H9 (cell line): ENCODE results near the gene KIAA1671. TPM values are rescaled to one million over a fixed set of nuclear protein-coding genes. Genes with fewer than 3 reads are reported as not detected.

Source experiments
- DNase-seq: peaks from one replicate; pipeline ENCODE4 v3.0.0-alpha.2; 2017
- H2AFZ ChIP-seq: one replicate; pipeline ENCODE4 v1.6.1; 2013; ENCODE audit warnings: mild to moderate bottlenecking, low read length, control low read depth, moderate library complexity
- H2AK5ac ChIP-seq: 2 replicates; pipeline ENCODE4 v1.6.1; 2013; ENCODE audit warnings: low read length, control low read depth, mixed read lengths; ENCODE audit not compliant: insufficient read length
- H2BK120ac ChIP-seq: one replicate; pipeline ENCODE4 v1.6.1; 2013; ENCODE audit warnings: low read depth, mild to moderate bottlenecking, low read length, control low read depth, inconsistent platforms; ENCODE audit not compliant: poor library complexity, severe bottlenecking
- H2BK12ac ChIP-seq: 2 replicates; pipeline ENCODE4 v1.6.1; 2013; ENCODE audit warnings: low read length, control low read depth, mixed read lengths, low read depth; ENCODE audit not compliant: insufficient read length
- H2BK15ac ChIP-seq: 2 replicates; pipeline ENCODE4 v1.6.1; 2013; ENCODE audit warnings: low read depth, low read length, control low read depth
- H2BK20ac ChIP-seq: one replicate; pipeline ENCODE4 v1.6.1; 2013; ENCODE audit warnings: low read depth, mild to moderate bottlenecking, low read length, control low read depth, inconsistent platforms; ENCODE audit not compliant: poor library complexity, severe bottlenecking
- H2BK5ac ChIP-seq: 2 replicates; pipeline ENCODE4 v1.6.1; 2013; ENCODE audit warnings: low read length, control low read depth, mixed read lengths; ENCODE audit not compliant: insufficient read length
- H3K14ac ChIP-seq: 2 replicates; pipeline ENCODE4 v1.6.1; 2013; ENCODE audit warnings: low read length, control low read depth; ENCODE audit not compliant: insufficient read depth
- H3K18ac ChIP-seq: 2 replicates; pipeline ENCODE4 v1.6.1; 2013; ENCODE audit warnings: low read depth, mild to moderate bottlenecking, mixed read lengths, low read length, control low read depth; ENCODE audit not compliant: insufficient read length
- H3K23ac ChIP-seq: 2 replicates; pipeline ENCODE4 v1.6.1; 2013; ENCODE audit warnings: low read length, control low read depth, mixed read lengths, low read depth; ENCODE audit not compliant: insufficient read length
- H3K23me2 ChIP-seq: 2 replicates; pipeline ENCODE4 v1.6.1; 2013; ENCODE audit warnings: low read depth, mild to moderate bottlenecking, mixed read lengths, low read length, control low read depth; ENCODE audit not compliant: insufficient read length, poor library complexity, severe bottlenecking
- H3K27ac ChIP-seq: 2 replicates; pipeline ENCODE4 v1.5.1; 2013; ENCODE audit warnings: low read length, control low read depth, mixed read lengths, low read depth; ENCODE audit not compliant: insufficient read length
- H3K27me3 ChIP-seq: 2 replicates; pipeline ENCODE4 v1.6.1; 2013; ENCODE audit warnings: low read length, control low read depth, inconsistent platforms; ENCODE audit not compliant: insufficient read depth
- H3K4ac ChIP-seq: 2 replicates; pipeline ENCODE4 v1.6.1; 2013; ENCODE audit warnings: low read depth, mild to moderate bottlenecking, control low read depth, inconsistent platforms, low read length, moderate library complexity
- H3K4me1 ChIP-seq: 2 replicates; pipeline ENCODE4 v1.6.1; 2013; ENCODE audit warnings: low read length, control low read depth, inconsistent platforms; ENCODE audit not compliant: insufficient read depth
- H3K4me2 ChIP-seq: 2 replicates; pipeline ENCODE4 v1.6.1; 2013; ENCODE audit warnings: low read length, control low read depth, mixed read lengths; ENCODE audit not compliant: insufficient read length, insufficient read depth
- H3K56ac ChIP-seq: 2 replicates; pipeline ENCODE4 v1.6.1; 2013; ENCODE audit warnings: low read depth, mild to moderate bottlenecking, mixed read lengths, low read length, control low read depth; ENCODE audit not compliant: insufficient read length
- H3K79me1 ChIP-seq: 2 replicates; pipeline ENCODE4 v1.6.1; 2013; ENCODE audit warnings: low read depth, mild to moderate bottlenecking, moderate library complexity, low read length, control low read depth, inconsistent platforms; ENCODE audit not compliant: insufficient read depth, poor library complexity, severe bottlenecking
- H3K79me2 ChIP-seq: 2 replicates; pipeline ENCODE4 v1.6.1; 2013; ENCODE audit warnings: low read length, control low read depth, inconsistent platforms; ENCODE audit not compliant: insufficient read depth
- H3K9ac ChIP-seq: 2 replicates; pipeline ENCODE4 v1.6.1; 2013; ENCODE audit warnings: low read length, control low read depth, mixed read lengths; ENCODE audit not compliant: insufficient read length; ENCODE audit errors: extremely low read depth
- H3K9me3 ChIP-seq: one replicate; pipeline ENCODE4 v1.6.1; 2013; ENCODE audit warnings: low read depth, low read length, inconsistent platforms; ENCODE audit not compliant: control insufficient read depth
- H3T11ph ChIP-seq: one replicate; pipeline ENCODE4 v1.6.1; 2013; ENCODE audit warnings: mild to moderate bottlenecking, low read length, control low read depth, inconsistent platforms
- H4K20me1 ChIP-seq: one replicate; pipeline ENCODE4 v1.6.1; 2013; ENCODE audit not compliant: control insufficient read depth, insufficient read length, insufficient read depth
- H4K5ac ChIP-seq: 2 replicates; pipeline ENCODE4 v1.6.1; 2013; ENCODE audit warnings: low read depth, mild to moderate bottlenecking, mixed read lengths, low read length, control low read depth; ENCODE audit not compliant: insufficient read length
- H4K8ac ChIP-seq: replicated peaks from 2 replicates; pipeline ENCODE4 v1.6.1; 2013; ENCODE audit warnings: low read length, control low read depth, mixed read lengths, low read depth; ENCODE audit not compliant: insufficient read length
- H4K91ac ChIP-seq: 2 replicates; pipeline ENCODE4 v1.6.1; 2013; ENCODE audit warnings: low read depth, mild to moderate bottlenecking, moderate library complexity, mixed read lengths, low read length, control low read depth; ENCODE audit not compliant: insufficient read length
- H3K27ac Mint-ChIP-seq, 3 experiments: 2 replicates in 2 of 3; 3 replicates in 1 of 3; pipeline ENCODE4 v1.8.0; 2020 to 2021; ENCODE audit warnings: mixed read lengths in 3 of 3, mild to moderate bottlenecking in 1 of 3, moderate library complexity in 1 of 3
- H3K27me3 Mint-ChIP-seq: 2 replicates; pipeline ENCODE4 v1.8.0; 2021; ENCODE audit warnings: low read depth, mild to moderate bottlenecking, moderate library complexity, mixed read lengths
- H3K36me3 Mint-ChIP-seq, 3 experiments: 2 replicates in 2 of 3; 3 replicates in 1 of 3; pipeline ENCODE4 v1.8.0; 2020 to 2021; ENCODE audit warnings: low read depth in 3 of 3, mixed read lengths in 3 of 3; ENCODE audit not compliant: insufficient read depth in 1 of 3
- H3K4me1 Mint-ChIP-seq, 2 experiments: 2 replicates each; pipeline ENCODE4 v1.8.0; 2020; ENCODE audit warnings: mixed read lengths in 2 of 2
- H3K4me3 Mint-ChIP-seq, 2 experiments: 2 replicates in 1 of 2; 3 replicates in 1 of 2; pipeline ENCODE4 v1.8.0; 2020 to 2021; ENCODE audit warnings: mild to moderate bottlenecking in 2 of 2, mixed read lengths in 2 of 2, moderate library complexity in 1 of 2
- H3K9me3 Mint-ChIP-seq, 2 experiments: 2 replicates in 1 of 2; 3 replicates in 1 of 2; pipeline ENCODE4 v1.8.0; 2020; ENCODE audit warnings: mild to moderate bottlenecking in 2 of 2, mixed read lengths in 2 of 2, moderate library complexity in 1 of 2
- WGBS: extraction: QIAGEN DNeasy Blood & Tissue Kit; methylation state at CpG from one replicate; pipeline ENCODE4 v1.1.7; 2013; ENCODE audit warnings: missing lambda C conversion rate, low lambda C conversion rate, mixed read lengths; ENCODE audit not compliant: insufficient read length; ENCODE audit errors: extremely low coverage; 5-methylcytosine and 5-hydroxymethylcytosine counted together
- total RNA-seq: library from RNA; stranded (reverse); gene quantifications from 2 replicates; pipeline ENCODE4 v1.2.1, GENCODE V29; 2021
- TF ChIP-seq, protein P1 (sequence below): fragments of 200-600 bp; sonication (generic); conservative IDR thresholded peaks from 3 replicates; pipeline ENCODE4 v1.8.0; 2021; ENCODE audit warnings: antibody characterized with exemption, mild to moderate bottlenecking

Gene KIAA1671
- total RNA-seq, 1 experiment from 2014 or later = 22.6 TPM

DNA sequence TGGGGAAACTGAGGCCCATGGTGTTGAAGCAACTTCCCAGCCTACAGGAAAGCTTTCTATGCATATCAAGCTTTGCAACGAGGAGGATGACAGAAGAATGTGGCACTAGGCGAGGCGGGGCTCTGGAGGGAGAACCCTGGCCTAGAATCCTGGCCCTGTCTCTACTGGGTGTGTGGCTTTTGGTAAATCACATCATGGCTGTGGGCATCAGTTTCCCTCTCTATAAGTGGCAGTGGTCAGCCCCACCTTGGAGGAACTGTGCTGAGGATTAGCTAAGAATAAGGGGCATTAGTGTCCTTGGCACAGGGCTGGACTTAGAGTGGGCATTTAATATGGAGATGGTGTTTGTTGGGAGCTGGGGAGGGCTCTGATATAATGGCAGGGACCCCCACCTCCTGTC, 124.5 kb downstream of the KIAA1671 start:
- Histone ChIP-seq H3K4ac (no peak overlapping the region), H3K79me2 (no peaks in the 10 kb centered on the region)

More for the DNA sequence above, 124.5 kb downstream of the KIAA1671 start:
- Histone ChIP-seq H4K20me1 (no peaks in the 10 kb centered on the region), H3K23ac (no peak overlapping the region), H3K18ac (no peak overlapping the region), H4K5ac (no peak overlapping the region), H2BK120ac (no peak overlapping the region), H2BK20ac (no peak overlapping the region), H3T11ph (no peak overlapping the region), H3K79me1 (no peaks in the 10 kb centered on the region), H4K8ac (no peak overlapping the region), H4K91ac (no peak overlapping the region), H3K4me2 (no peak overlapping the region), H2BK5ac (no peak overlapping the region), H2AK5ac (no peak overlapping the region), H3K9ac (no peak overlapping the region), H2BK12ac (no peak overlapping the region), H3K27me3 (no peaks in the 10 kb centered on the region), H3K4me1 (no peaks in the 10 kb centered on the region), H3K27ac (no peak overlapping the region), H2BK15ac (no peak overlapping the region), H3K56ac (no peak overlapping the region), H3K14ac (no peak overlapping the region), H2AFZ (no peak overlapping the region), H3K23me2 (no peaks in the 10 kb centered on the region), H3K9me3 (no peaks in the 10 kb centered on the region)
- Mint-ChIP-seq H3K27ac (no peak overlapping the region), H3K4me1 (no peaks in the 10 kb centered on the region), H3K9me3 (no peaks in the 10 kb centered on the region), H3K36me3 (no peaks in the 10 kb centered on the region), H3K27me3 (no peaks in the 10 kb centered on the region), H3K4me3 (no peak overlapping the region)
- TF ChIP-seq, protein P1, sequence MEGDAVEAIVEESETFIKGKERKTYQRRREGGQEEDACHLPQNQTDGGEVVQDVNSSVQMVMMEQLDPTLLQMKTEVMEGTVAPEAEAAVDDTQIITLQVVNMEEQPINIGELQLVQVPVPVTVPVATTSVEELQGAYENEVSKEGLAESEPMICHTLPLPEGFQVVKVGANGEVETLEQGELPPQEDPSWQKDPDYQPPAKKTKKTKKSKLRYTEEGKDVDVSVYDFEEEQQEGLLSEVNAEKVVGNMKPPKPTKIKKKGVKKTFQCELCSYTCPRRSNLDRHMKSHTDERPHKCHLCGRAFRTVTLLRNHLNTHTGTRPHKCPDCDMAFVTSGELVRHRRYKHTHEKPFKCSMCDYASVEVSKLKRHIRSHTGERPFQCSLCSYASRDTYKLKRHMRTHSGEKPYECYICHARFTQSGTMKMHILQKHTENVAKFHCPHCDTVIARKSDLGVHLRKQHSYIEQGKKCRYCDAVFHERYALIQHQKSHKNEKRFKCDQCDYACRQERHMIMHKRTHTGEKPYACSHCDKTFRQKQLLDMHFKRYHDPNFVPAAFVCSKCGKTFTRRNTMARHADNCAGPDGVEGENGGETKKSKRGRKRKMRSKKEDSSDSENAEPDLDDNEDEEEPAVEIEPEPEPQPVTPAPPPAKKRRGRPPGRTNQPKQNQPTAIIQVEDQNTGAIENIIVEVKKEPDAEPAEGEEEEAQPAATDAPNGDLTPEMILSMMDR = no peak
- WGBS = no CpG with 5 or more reads among the region's 3 CpGs
- no peak for DNase-seq
